CD1c-positive myeloid dendritic cell (primary cell): ENCODE measurements around the gene FTCD.

Source experiments
- DNase-seq: peaks from one replicate; pipeline ENCODE4 v3.0.0-alpha.2; 2016; ENCODE audit errors: extremely low spot score

The FTCD gene

DNA sequence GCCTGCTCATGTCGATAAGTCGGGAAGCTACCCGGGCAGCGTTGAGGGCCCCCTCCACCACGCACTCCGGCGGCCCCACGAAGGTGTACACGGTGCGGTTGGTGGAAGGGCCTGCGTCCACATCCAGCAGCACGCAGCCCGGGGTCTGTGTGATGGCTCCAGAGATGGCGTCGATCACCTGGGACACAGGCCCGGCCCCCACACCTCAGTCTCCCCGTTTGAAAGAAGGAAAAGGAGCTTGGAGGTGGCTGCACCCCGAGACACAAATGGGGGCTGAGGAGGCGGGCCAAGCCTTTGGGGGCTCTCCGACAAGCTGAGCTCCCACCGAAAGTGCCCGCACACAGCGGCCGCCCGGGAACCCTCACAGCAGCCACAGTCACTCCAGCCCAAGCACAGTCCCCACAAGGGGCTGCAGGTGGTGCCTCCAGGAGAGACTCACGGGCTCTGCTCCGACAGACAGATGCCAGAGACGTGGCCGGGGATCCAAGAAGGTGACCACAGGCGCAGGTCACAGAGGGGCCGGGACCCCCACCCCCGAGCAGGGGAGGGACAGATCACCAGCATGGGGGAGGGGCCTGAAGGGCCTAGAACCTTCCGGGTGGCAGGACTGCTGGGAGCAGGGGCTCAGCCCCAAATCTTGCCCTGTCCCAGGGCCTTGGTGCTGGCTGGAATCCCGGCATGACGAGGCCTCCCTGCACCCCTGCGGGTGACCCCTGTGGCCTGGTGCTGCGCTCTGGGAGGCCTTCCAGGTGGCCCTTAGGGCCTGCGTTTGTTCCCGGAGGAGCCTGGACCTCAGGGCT, 1.0 kb downstream of the FTCD start:
- no peak for DNase-seq

DNA sequence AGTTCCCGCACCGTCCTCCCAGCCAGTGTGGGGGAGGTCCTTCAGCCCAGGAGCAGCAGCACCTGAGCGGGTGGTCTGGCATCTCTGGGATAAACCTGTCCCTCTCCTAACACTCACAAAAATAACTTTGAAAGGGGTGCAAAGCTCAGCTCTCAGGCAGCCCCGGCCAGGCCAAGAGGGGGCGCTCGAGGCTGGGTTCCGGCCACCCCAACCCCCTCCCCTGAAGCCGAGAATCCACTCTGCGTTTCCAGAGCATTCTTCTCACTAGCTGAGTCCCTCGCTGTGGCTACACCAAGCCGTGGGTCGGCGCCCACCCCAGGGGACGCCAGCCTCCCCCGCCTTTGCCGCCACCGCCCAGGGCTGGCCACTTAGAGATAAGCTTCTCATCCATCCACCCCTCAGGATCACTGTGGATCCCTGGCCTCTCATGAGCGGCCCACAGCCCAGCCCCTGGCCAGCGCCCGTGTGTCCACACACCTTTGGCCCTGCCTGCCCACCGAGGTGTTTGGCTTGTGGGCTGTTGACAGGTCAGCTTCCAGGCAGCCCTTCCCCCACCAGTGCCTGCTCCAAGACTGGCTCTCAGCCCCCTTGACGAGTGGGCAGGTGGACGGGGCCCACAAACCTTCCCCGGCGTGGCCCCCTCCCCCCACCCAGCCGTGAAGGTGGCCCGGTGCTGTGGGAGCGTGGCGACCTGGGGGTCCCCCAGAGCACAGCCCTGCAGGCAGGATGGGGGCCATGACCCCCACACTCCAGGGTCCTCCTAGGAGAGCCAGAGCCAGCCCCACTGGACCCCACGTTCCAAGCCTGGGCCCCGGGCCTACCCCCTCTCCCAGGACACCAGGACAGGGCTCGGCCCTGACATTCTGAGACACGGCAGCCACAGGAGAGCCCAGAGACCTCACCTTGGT, 1.9 kb downstream of the FTCD start:
- peak; percentile 39 for DNase-seq

DNA sequence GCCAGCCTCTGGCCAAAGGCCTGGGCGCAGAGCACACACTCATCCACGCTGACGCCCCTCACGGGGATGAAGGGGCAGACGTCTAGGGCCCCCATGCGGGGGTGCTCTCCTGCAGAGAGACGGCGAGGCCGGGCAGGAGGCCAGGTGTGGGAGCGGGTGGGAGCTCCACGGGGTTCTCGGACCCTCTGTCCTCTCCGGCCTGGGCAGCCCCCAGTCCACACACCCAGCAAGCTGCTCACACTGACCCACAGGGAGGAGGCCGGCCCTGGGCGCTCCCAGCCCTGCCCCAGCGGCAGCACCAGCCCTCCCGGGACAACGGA, 2.5 kb downstream of the FTCD start:
- no peak for DNase-seq

- DNase-seq, result no peak
Observed at GRCh38 chr21:46151989-46152926, 3.1 kb downstream of the FTCD start.

DNA sequence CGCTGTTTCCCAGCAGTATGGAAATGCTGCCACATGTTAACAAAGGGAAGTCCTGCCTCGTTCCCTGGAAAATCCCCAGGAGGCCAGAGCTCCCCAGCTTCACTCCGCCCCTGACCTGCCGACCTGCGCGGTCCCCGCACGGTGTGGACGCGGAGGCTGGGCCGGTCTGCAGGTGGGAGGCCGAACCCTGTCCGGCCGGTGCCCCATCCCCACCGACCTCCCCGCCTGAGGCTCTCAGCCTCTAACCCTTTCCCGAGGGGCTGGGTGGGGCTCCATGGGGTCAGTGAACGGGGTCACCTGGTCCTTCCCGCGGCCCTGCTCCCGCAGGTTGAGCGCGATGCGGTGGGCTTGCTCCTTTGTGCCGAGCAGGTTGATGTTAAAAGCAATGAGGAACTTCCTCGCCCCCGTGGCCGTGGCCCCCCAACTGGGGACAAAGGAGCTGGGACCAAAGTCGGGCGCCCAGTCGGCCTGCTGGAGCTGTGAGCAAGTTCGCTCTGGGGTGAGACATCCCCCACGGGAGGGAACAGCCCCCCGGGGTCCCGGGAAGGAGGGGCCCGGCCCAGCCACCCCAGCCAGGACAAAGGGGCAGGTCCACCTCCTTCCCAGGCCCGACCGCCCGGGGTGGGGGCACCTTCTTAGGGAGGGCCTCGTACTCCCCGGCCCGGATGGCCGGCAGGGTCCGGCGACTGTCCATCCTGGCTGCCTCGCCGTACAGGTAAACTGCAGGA, 4.0 kb downstream of the FTCD start:
- no peak for DNase-seq

GRCh38 chr21:46150491-46151121, 4.8 kb downstream of the FTCD start:
- no peak for DNase-seq

- DNase-seq, result no peak
Observed at GRCh38 chr21:46150073-46150472, 5.3 kb downstream of the FTCD start.

DNA sequence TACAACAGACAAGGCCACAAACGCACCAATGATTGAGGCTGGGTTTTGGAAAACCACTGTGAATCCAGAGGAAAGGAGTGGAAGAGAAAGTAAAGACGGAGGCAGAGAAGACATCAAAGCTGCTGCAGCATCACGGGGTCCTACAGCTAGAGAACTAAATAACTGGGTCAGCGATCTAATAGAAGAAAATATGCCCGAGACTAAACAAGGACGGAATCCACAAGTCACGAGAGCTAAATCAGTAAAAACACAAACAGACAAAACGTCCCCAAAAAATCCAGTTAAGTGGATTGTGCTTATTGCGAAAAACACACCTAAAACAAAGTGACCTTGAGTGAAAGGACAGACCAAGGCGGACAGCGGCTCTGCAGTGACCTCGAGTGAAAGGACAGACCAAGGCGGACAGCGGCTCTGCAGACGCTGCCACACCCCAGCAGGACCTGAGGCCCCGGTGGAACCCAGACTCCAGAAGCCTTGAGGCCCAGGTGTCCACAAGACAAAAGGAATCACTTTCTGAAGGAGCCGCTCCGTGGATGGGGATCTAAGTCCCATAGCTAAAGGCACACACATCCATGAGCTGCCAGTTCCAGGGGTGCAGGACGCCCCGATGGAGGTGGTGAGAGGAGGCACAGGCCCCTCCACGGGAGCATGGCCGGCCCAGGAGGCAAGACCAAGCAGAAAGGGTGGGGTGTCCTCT, 6.0 kb downstream of the FTCD start:
- no peak for DNase-seq

DNA sequence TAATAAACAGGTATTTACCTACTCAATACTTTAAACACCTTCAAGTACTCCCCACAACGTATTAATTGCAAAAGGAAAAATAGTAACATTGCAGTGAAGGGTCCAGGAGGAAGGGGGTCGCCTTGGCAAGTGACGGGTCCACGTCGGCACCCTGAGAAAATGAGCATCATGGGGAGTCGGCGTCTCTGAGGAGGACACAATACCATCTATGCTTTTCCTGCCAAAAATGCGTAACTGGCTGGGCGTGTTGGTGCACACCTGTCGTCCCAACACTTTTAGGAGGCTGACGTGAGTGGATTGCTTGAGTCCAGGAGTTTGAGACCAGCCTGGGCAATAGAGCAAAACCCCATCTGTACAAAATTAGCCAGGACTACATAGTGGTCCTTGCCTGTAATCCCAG, 7.3 kb downstream of the FTCD start:
- DNase-seq, result no peak

GRCh38 chr21:46147429-46147828, 8.0 kb downstream of the FTCD start:
- peak; percentile 6 for DNase-seq

DNA sequence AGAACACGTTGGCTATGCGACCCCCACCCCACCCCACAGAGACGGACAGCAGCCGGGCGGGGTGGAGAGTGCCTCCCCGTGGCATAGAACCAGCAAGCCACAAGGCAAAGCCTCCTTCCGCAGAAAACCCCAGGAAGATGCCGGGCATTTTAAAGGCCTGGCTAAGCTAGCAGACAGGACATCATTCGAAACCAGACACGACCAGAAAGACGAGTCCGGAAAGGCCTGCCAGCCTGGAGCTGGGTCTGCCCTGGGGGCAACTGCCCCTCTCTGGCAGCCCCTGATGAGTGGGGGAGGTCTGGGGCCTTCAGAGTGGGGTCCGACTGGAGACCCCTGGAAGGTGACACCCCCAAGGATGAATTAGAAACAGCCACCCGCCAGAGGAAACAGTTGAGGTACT, 8.5 kb downstream of the FTCD start:
- DNase-seq, result no peak

DNA sequence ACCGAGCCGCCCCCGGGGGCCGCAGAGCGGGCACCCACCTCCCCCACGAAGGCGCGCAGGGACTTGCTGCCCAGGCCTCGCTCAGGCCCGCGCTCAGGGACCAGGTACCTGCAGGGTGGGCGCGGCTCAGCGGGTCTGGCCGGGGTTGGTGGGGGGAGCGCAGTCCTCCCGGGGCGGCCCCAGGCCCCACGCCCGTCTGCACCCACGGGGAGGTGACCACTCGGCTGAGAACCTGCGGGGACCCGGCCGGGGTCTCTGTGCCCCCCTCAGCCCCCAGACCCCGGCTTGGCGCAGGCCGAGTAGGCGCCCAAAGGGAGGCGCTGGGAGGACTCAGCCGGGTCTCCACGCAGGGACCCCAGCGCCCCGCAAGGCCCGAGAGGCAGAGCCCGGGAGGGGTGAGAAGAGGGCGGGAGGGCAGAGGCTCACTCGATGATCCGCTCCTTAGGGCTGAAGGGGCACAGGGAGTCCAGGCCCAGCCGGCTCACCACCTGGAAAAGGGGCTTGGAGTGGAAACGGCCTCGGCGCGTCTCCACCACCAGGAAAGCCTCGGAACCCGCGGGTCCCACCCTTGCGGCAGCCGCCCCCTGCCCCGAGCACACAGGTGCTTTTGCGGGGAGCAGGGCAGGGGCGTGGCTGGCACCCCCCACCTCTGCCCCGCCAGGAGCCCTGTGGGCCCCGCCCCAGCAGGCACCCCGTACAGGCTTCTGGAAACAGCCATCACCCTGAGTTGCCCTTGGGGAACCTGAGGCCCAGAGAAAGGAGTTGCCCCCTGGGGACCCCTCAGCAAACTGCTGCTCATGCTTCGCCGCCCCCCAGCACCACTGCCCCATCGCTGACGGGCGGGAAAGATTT, 9.3 kb downstream of the FTCD start:
- no peak for DNase-seq

- DNase-seq, result no peak
Observed at GRCh38 chr21:46145159-46145839, 10.1 kb downstream of the FTCD start.

DNA sequence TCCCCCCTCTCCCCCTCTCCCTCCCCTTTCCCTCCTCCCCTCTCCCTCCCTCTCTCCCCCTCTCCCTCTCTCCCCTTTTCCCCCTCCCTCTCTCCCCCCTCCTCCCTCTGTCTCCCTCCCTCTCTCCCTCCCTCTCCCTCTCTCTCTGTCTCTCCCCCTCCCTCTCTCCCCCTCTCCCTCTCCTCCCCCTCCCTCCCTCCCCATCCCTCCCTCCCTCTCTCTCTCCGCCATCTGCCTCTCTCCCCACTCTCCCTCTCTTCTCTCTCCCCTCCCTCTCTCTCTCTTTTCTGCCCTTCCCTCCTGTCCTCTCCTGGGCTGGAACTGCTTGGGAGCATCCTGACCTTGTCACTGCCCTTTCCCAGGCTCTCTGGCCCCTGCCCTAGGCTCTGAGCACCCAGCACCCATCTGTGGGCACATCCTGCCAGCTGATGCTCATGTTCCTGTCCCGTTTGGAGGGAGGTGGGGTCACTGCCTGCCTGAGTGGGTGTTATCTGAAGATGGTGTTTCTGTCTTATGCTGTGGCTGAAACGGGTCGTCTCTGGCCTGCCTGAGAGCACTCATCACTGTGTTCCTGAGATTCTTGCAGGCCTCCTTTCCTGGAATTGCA, 10.8 kb downstream of the FTCD start:
- DNase-seq, result no peak

DNA sequence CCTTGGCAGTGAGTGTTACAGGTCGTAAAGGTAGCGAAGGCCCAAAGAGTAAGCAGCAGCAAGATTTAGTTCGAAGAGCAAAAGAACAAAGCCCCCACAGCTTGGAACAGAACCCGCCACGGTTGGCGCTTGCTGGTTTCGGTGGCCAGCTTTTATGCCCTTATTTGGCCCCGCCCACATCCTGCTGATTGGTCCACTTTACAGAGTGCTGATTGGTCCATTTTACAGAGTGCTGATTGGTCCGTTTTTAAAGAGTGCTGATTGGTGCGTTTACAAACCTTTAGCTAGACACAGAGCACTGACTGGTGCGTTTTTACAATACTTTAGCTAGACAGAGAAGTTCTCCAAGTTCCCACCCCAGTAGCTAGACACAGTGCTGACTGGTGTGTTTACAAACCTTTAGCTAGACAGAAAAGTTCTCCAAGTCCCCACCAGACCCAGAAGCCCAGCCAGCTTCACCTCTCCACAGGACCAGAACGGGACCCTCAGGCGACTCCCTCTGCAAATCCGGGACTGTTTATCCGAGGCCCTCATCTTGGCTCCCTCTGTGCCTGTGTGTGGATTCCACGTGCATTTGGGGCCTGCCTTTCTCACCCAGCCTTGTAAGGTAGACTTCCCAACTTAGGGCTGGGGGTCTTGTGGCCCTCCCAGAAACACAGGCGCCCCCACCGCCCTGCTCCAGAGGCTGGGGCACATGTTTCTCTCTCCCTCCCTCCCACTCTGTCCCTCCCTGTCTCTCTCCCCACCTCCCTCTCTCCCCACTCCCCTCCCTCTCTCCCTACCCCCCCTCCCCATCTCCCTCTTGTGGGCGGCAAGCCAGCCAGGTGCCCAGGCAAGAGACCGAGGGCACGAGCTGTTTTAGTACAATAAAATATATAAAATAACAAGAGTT, 12.6 kb downstream of the FTCD start:
- no peak for DNase-seq

DNA sequence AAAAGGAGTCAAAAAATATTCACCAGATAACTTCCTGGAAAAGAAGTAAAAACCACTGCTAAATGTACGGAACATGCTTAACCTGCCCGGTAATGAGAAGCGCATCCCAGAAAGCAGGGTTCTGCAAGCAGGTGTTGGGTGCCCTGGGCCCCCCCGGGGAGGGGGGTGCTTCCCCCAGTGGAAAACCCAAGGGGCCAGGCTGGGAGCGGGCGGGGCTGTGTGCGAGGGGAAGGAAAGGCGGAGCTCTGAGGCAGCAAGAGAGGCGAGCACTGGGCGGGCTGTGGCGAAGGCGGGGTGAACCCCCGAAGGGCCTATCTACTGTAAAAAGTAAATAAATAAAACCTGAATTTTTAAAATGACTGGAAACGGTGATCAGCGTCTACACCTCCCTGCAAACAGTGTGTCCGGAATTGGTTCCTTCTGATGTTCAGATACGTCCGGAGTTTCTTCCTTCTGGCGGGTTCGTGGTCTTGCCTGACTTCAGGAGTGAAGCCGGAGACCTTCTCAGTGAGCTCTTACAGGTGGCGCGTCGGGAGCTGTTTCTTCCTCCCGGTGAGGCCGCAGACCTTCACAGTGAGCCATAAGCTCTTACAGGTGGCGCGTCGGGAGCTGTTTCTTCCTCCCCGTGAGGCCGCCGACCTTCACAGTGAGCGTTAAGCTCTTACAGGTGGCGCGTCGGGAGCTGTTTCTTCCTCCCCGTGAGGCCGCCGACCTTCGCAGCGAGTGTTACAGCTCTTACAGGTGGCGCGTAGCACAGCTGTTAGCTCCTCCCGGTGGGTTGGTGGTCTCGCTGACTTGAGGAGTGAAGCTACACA, 13.4 kb downstream of the FTCD start:
- DNase-seq, result no peak
